HEK293 (cell line): ENCODE data around the gene PLGRKT.

Source experiments
- ZNF132 ChIP-seq: fragments of 450-650 bp; formaldehyde crosslinking; IDR thresholded peaks from 2 replicates; pipeline ENCODE4 v1.5.1; 2017; ENCODE audit warnings: missing biosample characterization, missing genetic modification characterization, borderline replicate concordance
- ZNF24 ChIP-seq: fragments of 450-650 bp; formaldehyde crosslinking; IDR thresholded peaks from 2 replicates; pipeline ENCODE4 v1.5.1; 2016; ENCODE audit warnings: missing biosample characterization, missing genetic modification characterization
- ZNF274 ChIP-seq, 2 experiments: fragments of 200-500 bp in 1 of 2; fragments of 450-650 bp in 1 of 2; sonication (Bioruptor generic) in 1 of 2; formaldehyde crosslinking in 1 of 2; IDR thresholded peaks; 2 replicates each; pipeline versions ENCODE4 v1.5.1 to v1.6.1; 2014 to 2016; ENCODE audit warnings: borderline replicate concordance in 1 of 2, inconsistent platforms in 1 of 2, low read length in 1 of 2, missing biosample characterization in 1 of 2, missing genetic modification characterization in 1 of 2
- ZNF600 ChIP-seq: fragments of 450-650 bp; formaldehyde crosslinking; IDR thresholded peaks from 2 replicates; pipeline ENCODE4 v1.5.1; 2016; ENCODE audit warnings: missing biosample characterization, missing genetic modification characterization
- ZNF837 ChIP-seq: fragments of 450-650 bp; formaldehyde crosslinking; IDR thresholded peaks from 2 replicates; pipeline ENCODE4 v1.5.1; 2016; ENCODE audit warnings: missing biosample characterization, missing genetic modification characterization
- TF ChIP-seq, protein P1 (sequence below): fragments of 450-650 bp; formaldehyde crosslinking; conservative IDR thresholded peaks from 2 replicates; pipeline ENCODE4 v1.5.1; 2016; ENCODE audit warnings: low read depth, missing biosample characterization, missing genetic modification characterization
- TF ChIP-seq, protein P2 (sequence below): fragments of 450-650 bp; formaldehyde crosslinking; IDR thresholded peaks from 2 replicates; pipeline ENCODE4 v1.5.1; 2016; ENCODE audit warnings: missing biosample characterization, missing genetic modification characterization
- TF ChIP-seq, protein P3 (sequence below): fragments of 450-650 bp; formaldehyde crosslinking; IDR thresholded peaks from 2 replicates; pipeline ENCODE4 v1.5.1; 2016; ENCODE audit warnings: missing biosample characterization, missing genetic modification characterization
- TF ChIP-seq, protein P4 (sequence below): fragments of 450-650 bp; formaldehyde crosslinking; IDR thresholded peaks from 2 replicates; pipeline ENCODE4 v1.5.1; 2016; ENCODE audit warnings: missing biosample characterization, missing genetic modification characterization

DNA sequence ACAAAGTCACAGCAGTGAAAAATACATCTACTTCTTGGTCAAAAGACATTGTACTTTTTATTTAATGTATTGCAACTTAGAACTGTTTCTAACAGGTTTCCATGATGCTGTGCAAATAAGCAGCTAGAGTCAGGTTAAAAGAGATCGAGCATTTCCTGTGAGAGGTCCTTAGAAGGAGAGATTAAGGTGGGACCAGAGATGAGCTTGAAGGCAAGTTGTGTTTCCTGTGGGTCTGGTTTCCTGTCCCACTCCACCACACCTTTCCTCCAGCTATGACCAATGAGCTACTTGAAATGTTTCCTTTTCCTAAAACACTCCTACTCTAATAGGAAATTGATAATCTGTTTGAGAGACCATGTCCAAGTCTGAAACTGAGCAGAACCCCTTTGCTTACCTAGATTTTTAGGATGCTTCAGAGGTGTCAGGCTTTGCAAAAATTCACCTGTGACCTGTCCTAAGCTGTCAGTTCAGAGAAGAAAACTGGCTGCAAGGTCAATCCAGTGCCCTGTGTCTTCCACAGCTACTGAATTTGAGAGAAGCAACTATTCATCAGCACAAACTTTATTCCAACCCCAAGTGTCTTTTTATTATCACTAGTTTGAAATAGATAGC lies 85.0 kb downstream of the PLGRKT start:
- TF ChIP-seq, protein P1, sequence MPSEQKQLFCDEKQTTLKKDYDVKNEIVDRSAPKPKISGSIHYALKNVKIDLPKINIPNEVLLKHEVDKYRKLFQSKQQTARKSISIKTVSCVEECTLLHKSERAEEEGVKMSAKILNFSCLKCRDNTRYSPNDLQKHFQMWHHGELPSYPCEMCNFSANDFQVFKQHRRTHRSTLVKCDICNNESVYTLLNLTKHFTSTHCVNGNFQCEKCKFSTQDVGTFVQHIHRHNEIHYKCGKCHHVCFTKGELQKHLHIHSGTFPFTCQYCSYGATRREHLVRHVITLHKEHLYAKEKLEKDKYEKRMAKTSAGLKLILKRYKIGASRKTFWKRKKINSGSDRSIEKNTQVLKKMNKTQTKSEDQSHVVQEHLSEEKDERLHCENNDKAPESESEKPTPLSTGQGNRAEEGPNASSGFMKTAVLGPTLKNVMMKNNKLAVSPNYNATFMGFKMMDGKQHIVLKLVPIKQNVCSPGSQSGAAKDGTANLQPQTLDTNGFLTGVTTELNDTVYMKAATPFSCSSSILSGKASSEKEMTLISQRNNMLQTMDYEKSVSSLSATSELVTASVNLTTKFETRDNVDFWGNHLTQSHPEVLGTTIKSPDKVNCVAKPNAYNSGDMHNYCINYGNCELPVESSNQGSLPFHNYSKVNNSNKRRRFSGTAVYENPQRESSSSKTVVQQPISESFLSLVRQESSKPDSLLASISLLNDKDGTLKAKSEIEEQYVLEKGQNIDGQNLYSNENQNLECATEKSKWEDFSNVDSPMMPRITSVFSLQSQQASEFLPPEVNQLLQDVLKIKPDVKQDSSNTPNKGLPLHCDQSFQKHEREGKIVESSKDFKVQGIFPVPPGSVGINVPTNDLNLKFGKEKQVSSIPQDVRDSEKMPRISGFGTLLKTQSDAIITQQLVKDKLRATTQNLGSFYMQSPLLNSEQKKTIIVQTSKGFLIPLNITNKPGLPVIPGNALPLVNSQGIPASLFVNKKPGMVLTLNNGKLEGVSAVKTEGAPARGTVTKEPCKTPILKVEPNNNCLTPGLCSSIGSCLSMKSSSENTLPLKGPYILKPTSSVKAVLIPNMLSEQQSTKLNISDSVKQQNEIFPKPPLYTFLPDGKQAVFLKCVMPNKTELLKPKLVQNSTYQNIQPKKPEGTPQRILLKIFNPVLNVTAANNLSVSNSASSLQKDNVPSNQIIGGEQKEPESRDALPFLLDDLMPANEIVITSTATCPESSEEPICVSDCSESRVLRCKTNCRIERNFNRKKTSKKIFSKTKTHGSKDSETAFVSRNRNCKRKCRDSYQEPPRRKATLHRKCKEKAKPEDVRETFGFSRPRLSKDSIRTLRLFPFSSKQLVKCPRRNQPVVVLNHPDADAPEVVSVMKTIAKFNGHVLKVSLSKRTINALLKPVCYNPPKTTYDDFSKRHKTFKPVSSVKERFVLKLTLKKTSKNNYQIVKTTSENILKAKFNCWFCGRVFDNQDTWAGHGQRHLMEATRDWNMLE (tag by site-specific recombination) = no peak
- no peak for TF ChIP-seq ZNF24 (tag by site-specific recombination)
- TF ChIP-seq, protein P2, sequence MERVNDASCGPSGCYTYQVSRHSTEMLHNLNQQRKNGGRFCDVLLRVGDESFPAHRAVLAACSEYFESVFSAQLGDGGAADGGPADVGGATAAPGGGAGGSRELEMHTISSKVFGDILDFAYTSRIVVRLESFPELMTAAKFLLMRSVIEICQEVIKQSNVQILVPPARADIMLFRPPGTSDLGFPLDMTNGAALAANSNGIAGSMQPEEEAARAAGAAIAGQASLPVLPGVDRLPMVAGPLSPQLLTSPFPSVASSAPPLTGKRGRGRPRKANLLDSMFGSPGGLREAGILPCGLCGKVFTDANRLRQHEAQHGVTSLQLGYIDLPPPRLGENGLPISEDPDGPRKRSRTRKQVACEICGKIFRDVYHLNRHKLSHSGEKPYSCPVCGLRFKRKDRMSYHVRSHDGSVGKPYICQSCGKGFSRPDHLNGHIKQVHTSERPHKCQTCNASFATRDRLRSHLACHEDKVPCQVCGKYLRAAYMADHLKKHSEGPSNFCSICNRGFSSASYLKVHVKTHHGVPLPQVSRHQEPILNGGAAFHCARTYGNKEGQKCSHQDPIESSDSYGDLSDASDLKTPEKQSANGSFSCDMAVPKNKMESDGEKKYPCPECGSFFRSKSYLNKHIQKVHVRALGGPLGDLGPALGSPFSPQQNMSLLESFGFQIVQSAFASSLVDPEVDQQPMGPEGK (tag by site-specific recombination) = no peak
- TF ChIP-seq, protein P3, sequence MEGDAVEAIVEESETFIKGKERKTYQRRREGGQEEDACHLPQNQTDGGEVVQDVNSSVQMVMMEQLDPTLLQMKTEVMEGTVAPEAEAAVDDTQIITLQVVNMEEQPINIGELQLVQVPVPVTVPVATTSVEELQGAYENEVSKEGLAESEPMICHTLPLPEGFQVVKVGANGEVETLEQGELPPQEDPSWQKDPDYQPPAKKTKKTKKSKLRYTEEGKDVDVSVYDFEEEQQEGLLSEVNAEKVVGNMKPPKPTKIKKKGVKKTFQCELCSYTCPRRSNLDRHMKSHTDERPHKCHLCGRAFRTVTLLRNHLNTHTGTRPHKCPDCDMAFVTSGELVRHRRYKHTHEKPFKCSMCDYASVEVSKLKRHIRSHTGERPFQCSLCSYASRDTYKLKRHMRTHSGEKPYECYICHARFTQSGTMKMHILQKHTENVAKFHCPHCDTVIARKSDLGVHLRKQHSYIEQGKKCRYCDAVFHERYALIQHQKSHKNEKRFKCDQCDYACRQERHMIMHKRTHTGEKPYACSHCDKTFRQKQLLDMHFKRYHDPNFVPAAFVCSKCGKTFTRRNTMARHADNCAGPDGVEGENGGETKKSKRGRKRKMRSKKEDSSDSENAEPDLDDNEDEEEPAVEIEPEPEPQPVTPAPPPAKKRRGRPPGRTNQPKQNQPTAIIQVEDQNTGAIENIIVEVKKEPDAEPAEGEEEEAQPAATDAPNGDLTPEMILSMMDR (tag by site-specific recombination) = no peak
- no peak for TF ChIP-seq ZNF600 (tag by site-specific recombination)
- TF ChIP-seq, protein P4, sequence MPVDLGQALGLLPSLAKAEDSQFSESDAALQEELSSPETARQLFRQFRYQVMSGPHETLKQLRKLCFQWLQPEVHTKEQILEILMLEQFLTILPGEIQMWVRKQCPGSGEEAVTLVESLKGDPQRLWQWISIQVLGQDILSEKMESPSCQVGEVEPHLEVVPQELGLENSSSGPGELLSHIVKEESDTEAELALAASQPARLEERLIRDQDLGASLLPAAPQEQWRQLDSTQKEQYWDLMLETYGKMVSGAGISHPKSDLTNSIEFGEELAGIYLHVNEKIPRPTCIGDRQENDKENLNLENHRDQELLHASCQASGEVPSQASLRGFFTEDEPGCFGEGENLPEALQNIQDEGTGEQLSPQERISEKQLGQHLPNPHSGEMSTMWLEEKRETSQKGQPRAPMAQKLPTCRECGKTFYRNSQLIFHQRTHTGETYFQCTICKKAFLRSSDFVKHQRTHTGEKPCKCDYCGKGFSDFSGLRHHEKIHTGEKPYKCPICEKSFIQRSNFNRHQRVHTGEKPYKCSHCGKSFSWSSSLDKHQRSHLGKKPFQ = no peak
- TF ChIP-seq ZNF274 (IDR thresholded peaks at IDR 0.05; ENCODE audit: low read length) = no peak
- TF ChIP-seq ZNF274 (tag by site-specific recombination; IDR thresholded peaks at IDR 0.05; ENCODE audit: borderline replicate concordance) = no peak
- no peak for TF ChIP-seq ZNF837 (tag by site-specific recombination)
- no peak for TF ChIP-seq ZNF132 (tag by site-specific recombination)
